GM18873 (cell line): ENCODE measurements around the gene SNX24.
A peak's percentile ranks its signal among the peaks of the same experiment; 100 is the strongest.

ENCODE experiments used
- ATAC-seq: cut with Tn5 transposase; IDR thresholded peaks from one replicate; pipeline ENCODE4 v1.9.1; 2021; ENCODE audit warnings: mild to moderate bottlenecking, moderate library complexity, moderate number of reproducible peaks; ENCODE audit not compliant: unreplicated experiment, low FRiP score

The SNX24 gene

GRCh38 chr5:122999947-123000563, 154.6 kb downstream of the SNX24 start:
- ATAC-seq, result peak; percentile 93

GRCh38 chr5:123000731-123001130, 155.3 kb downstream of the SNX24 start:
- no peak for ATAC-seq

- ATAC-seq, result no peak
Measured at GRCh38 chr5:123001808-123002207, 156.4 kb downstream of the SNX24 start.

GRCh38 chr5:123007182-123007581, 161.8 kb downstream of the SNX24 start:
- no peak for ATAC-seq

- no peak for ATAC-seq
Measured at GRCh38 chr5:123007754-123008153, 162.3 kb downstream of the SNX24 start.

- ATAC-seq, result no peak
Measured at GRCh38 chr5:123012321-123012720, 166.9 kb downstream of the SNX24 start.

GRCh38 chr5:123014689-123015088, 169.3 kb downstream of the SNX24 start:
- ATAC-seq, result no peak

- ATAC-seq, result no peak
Measured at GRCh38 chr5:123028222-123028621, 182.8 kb downstream of the SNX24 start.

DNA sequence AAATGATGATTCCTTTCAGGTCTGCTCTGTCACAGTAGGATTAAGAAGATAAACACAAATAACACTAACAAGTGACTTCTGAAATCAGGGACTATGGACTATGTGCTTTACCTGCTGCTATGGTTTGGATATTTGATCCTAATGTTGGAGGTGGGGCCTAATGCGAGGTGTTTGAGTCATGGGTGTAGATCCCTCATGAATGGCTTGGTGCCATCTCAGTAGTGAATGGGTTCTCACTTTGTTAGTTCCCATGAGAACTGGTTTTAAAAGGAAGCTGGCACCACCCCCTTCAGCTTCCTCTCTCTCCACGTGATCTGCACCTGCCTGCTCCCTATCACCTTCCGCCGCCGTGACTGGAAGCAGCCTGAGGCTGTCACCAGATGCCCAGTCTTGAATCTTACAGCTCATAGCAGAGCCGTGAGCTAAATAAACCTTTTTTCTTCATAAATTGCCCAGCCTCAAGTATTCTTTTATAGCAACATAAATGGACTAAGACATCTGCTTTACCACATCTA, 187.8 kb downstream of the SNX24 start:
- ATAC-seq, result no peak

DNA sequence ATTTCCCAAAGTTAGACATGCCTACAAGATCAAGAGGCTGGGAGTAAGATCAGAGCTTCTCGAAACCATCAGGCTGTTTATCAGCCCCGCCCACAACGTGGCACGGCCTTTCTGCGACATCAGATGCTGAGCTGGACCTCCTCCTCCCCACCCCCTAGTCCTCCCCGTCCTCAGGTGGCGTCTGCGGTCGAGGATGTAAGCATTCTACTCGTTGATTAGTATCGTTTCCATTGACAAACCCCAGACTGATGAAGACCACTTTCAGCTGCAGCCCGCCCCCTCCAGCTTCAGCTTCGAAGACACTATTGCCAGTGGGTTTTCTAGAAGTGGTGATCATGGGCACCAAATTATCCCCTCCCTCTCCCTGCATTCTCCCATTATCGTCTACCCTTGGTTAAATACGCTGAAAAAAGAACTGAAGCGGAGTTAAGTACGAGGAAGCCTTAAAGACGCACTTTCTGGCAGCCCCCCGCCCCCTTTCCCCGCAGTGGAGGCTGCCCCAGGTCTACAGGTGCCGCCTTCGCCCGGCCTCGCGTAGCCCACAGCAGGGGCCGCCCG, 190.0 kb downstream of the SNX24 start:
- no peak for ATAC-seq

DNA sequence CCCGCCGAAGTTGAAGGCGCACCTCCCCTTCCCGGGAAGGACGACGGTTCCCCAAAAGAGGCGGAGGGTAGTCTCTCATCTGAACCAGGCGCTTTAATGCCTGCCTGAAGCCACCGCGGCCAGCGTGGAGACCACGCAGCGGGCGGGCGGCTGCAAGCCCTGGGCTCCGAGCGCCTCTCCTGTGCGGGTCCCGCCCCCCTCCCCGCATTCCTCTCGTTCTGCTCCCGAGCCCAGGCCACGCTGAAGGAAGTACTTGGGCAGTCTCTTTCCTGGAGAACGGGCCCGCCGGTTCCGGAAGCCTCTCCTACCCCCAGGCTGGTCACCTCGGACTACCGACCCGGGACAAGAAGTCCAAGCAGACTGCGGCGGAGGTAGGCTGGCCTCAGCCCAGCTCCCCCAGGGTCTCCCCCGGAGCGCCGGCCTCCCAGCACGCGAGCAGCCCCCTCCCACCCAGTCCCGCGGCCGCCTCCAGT, 190.5 kb downstream of the SNX24 start:
- ATAC-seq, result no peak

DNA sequence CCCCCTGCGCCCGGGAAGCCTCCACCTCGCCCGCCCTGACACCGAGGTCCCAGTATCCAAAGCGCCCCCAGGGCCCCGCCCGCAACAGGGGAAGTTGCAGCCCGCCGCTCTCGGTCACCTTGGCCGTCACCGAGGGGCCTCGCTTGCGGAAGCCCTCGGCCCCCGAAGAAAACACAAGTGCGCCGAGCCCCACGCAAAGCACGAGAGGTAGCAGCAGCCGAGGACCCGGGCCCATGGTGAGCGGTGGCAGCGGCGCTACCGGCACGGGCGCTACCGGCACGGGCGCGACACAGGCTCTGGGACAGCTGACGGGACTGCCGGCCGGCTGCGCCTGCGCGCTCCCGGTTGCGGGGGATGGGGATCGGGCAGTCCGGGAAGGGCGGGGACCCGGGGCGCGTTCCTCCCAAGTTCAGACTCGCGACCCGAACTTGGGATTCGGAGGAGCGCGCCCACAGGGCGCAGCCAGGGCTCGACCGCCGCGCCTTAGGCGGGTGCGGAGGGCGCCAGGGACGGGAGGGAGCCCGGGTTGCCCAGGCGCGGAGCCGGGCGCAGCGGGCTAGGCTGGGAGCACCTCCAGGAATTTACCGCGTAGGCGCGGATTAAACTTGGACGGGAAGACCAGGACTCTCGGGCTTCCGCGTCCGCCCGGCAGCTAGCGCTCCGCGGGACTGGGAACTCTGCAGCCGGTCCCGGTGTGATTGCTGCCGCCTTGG, 191.1 kb downstream of the SNX24 start, which contains the start of gene PPIC:
PPIC (minus strand) TSS at position 335 of the 713 bp plus-strand sequence; CDS start at position 235, 100 bp downstream.
- ATAC-seq, result no peak

DNA sequence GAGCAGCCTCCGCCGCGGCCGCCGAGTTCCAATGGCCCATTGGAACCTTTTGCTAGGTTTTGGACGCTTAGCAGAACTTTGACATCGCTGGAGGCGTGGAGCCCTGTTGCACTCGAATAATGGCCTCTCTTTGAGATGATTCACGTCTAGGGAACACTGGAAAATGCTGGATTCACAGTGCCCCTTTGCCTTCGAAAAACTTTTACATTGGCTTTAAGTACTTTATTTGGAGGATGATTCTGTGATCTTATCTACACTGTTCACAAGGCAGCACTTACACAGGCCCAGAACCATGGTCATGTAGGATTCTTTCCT, 191.6 kb downstream of the SNX24 start:
- no peak for ATAC-seq

GRCh38 chr5:123039673-123040072, 194.3 kb downstream of the SNX24 start:
- ATAC-seq, result no peak

- no peak for ATAC-seq
Measured at GRCh38 chr5:123044926-123045617, 199.7 kb downstream of the SNX24 start.

DNA sequence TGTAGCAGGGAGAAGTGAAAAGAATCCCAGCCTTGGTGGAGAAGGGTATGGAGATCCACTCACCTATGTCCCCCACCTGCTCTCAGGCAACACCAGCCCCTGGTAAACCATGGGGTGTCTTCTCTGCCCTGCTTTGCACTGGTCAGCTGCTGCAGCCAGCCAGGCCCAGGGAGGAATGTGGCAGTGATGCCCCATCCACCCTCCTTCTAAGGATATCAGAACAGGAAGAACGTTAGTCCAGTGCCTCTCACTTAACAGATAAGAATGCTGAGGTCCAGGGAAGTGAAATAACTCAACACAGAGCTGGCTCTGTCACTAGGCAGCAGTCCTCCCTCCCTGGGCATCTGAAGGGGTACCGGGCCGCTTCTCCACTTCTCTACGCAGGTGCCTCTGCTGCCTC, 200.8 kb downstream of the SNX24 start:
- no peak for ATAC-seq

DNA sequence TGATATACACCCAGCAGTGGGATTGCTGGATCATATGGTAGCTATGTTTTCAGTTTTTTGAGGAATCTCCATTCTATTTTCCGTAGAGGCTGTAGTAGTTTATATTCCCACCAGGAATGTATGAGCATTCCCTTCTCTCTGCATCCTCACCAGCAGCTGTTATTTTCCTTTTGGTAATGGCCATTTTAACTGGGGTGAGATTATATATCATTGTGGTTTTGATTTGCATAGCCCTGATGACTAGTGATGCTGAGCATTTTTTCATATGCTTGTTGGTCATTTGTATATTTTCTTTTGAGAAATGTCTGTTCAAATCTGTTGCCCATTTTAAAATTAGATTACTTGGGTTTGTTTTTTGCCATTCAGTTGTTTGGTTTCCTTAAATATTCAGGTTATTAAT, 202.3 kb downstream of the SNX24 start:
- no peak for ATAC-seq

DNA sequence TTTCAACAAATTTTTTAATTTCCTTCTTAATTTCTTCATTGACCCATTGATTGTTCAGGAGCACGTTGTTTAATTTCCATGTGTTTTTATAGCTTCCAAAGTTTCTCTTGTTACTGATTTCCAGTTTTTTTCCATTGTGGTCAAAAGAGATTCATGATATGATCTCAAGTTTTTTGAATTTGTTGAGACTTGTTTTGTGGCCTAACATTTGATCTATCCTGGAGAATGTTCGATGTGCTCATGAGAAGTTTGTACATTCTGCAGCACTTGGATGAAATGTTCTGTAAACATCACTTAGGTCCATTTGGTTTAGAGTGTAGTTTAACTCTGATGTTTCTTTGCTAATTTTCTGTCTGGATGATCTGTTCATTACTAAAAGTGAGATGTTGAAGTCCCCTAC, 205.8 kb downstream of the SNX24 start:
- ATAC-seq, result no peak
